PFSK-1 (cell line): ENCODE measurements around the gene FBXO38.

Source experiments
- REST ChIP-seq, 2 experiments: IDR thresholded peaks; 2 replicates each; pipeline versions ENCODE4 v1.6.1 to v1.8.0; 2011 to 2012; ENCODE audit warnings: low read depth in 2 of 2, low read length in 2 of 2, control low read depth in 1 of 2, inconsistent platforms in 1 of 2, mild to moderate bottlenecking in 1 of 2, moderate library complexity in 1 of 2; ENCODE audit not compliant: insufficient read depth in 1 of 2
- TAF1 ChIP-seq: IDR thresholded peaks from 2 replicates; pipeline ENCODE4 v1.6.1; 2012; ENCODE audit warnings: low read length, control low read depth, borderline replicate concordance; ENCODE audit not compliant: insufficient read depth

DNA sequence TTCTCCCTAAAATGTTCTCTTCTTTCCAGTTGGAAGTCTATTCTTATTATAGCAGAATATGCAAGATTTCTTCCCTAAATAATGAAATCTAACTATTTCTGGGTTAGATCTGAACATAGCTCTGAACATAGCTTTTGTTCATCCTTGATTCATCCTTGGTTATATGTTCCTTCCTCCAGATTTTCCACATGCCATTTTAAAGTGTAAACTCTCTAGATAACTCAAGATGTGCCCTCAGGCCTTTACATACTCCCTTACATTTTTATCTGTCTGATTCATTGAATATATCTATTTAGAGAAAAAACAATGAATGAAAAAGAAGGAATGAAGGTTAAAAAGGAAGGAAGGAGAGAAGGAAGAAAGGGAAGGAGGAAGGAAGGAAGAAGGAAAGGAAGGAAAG is 100.9 kb downstream of the FBXO38 start:
- TF ChIP-seq TAF1 (no peak), REST (IDR thresholded peaks at IDR 0.05; ENCODE audit: insufficient read depth in 1 of 2, low read depth in 2 of 2, low read length in 2 of 2) (no peak)
